H1 (cell line): Measurements from ENCODE around the gene RBAK. TPM values are rescaled to one million over a fixed set of nuclear protein-coding genes. Genes with fewer than 3 reads are reported as not detected.

ENCODE experiments used
- CTCF ChIP-seq, 3 experiments: IDR thresholded peaks; 1 replicate in 2 of 3; 2 replicates in 1 of 3; pipeline versions ENCODE4 v1.5.1 to v1.6.1; 2011; ENCODE audit warnings: low read length in 3 of 3, mild to moderate bottlenecking in 3 of 3, inconsistent platforms in 2 of 3, low read depth in 1 of 3, moderate library complexity in 1 of 3; ENCODE audit not compliant: insufficient read depth in 1 of 3; ENCODE audit errors: control extremely low read depth in 1 of 3
- EGR1 ChIP-seq: IDR thresholded peaks from 2 replicates; pipeline ENCODE4 v1.6.1; 2011; ENCODE audit warnings: low read depth, low read length, borderline replicate concordance
- POU5F1 ChIP-seq: IDR thresholded peaks from 2 replicates; pipeline ENCODE4 v1.6.1; 2011; ENCODE audit warnings: low read depth, mild to moderate bottlenecking, low read length, moderate library complexity
- TCF12 ChIP-seq: IDR thresholded peaks from 2 replicates; pipeline ENCODE4 v1.6.1; 2011; ENCODE audit warnings: low read depth, mild to moderate bottlenecking, low read length
- USF2 ChIP-seq: IDR thresholded peaks from 2 replicates; pipeline ENCODE4 v1.6.1; 2011; ENCODE audit warnings: low read length, improper control_type of control experiment
- polyA plus RNA-seq, 7 experiments: library from polyadenylated mRNA; depleted of rRNA in 3 of 7; stranded (reverse) in 5 of 7; unstranded in 2 of 7; fragments of >200 nt in 5 of 7; fragments of 200-250 nt in 2 of 7; gene quantifications; 1 replicate in 5 of 7; 2 replicates in 1 of 7; 4 replicates in 1 of 7; pipeline versions ENCODE4 v1.2.1 to v1.2.3, GENCODE V29; 2011 to 2013; ENCODE audit warnings: missing spikeins in 2 of 7, mixed read lengths in 2 of 7
- total RNA-seq: library from RNA; stranded (reverse); fragmentation: NEBNext Ultra II Directional; extraction: Animal tissue kit (Norgen Biotek cat#: 25700); gene quantifications from 2 replicates; pipeline ENCODE4 v1.2.1, GENCODE V29; 2021

RBAK gene
- total and polyA plus RNA-seq, 2 of the 8 experiments (the other 6 are each of a cell fraction or from before 2014, with no cell fraction given), result 1.9 to 18.2 TPM

- TF ChIP-seq CTCF (IDR thresholded peaks at IDR 0.05; ENCODE audit: control extremely low read depth in 1 of 3, insufficient read depth in 1 of 3, low read depth in 1 of 3, low read length in 3 of 3), result no peak
- no peak for TF ChIP-seq TCF12
- no peak for TF ChIP-seq POU5F1
- no peak for TF ChIP-seq EGR1
- no peak for TF ChIP-seq USF2
These were observed 37.1 kb downstream of the RBAK start (continued) for GRCh38 chr7:5082806-5083205.
